Measurements from ENCODE around the gene HOXB5. TPM values are rescaled to one million over a fixed set of nuclear protein-coding genes. Genes with fewer than 3 reads are reported as not detected.

The HOXB5 gene
- total RNA-seq, 2 donors from 2014 or later, result not detected

DNA sequence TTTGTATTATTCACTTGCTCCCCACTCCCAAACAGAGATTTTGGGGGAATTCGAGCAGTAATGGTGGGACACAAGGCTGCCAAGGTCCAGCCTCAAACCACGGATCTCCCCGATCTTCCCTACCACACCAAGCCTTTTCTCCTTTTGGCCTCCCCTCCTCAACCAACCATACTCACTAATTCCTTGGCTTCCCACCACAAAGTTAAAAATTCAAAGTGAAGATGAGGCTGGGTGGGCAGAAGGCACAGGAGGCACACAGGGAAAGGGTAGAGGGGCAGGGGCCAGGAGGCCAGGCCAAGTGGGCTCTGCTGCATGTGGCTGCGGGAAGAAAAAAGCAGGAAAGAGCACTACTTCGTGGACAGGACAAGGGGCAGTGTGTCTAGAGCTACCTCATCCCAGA is 30.6 kb downstream of the HOXB5 start:
- H3K27me3 Mint-ChIP-seq, result peaks cover 28% of the 10 kb centered on the region
- H3K36me3 Mint-ChIP-seq (ENCODE audit: low read depth), result peaks cover 3% of the 10 kb centered on the region
- H3K4me3 Mint-ChIP-seq, result no peak overlapping the region
- no peak for DNase-seq
- no peak overlapping the region for H3K27ac Mint-ChIP-seq
- H3K4me1 Mint-ChIP-seq, result peaks cover 11% of the 10 kb centered on the region
- ATAC-seq, result no peak
- no peaks in the 10 kb centered on the region for H3K9me3 ChIP-seq (ENCODE audit: control insufficient read depth, low read length, poor library complexity, severe bottlenecking)

DNA sequence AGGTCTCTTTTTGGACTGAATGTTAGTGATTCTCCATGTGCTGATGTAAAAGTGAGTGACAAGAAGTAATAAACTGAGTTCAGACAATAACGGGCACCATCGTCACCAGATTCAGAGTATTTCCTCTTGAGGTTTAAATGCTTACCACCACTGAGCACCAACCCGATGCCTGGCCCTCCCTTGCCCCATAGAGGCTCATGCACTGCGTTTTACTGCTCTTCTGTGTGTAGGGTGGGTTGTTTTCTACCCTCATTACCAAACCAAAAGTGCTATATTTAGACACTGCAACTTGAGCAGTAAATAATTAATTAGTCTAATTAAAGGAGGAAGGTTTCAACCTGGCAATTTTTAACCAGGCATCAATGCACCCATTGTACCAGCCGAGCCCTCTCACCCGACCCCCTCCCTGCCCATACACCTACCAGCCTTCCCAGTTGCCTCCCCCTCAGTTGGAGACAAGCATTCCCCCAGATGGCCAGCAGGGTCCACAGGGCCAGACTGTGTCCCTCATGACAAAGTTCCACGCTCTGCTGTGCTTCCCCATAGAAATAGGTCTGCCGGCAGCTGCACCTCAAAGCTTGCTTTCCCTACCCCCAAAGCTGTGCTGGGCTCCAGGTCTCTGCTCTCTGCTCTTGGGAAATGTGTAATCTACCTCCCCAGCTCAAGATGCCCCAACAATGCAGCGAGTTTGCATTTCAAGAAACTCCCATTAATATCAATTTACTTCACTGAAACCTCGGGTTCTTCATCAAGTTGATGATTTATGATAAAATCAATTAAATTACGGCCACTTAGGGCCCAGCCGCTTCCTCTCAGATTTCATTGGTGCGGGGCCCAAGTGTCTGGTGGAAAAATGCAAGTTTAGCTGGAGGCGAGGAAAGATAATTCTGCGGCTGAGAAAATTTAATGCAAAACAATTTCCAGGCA is 31.4 kb downstream of the HOXB5 start:
- no peak overlapping the region for H3K4me3 Mint-ChIP-seq
- ATAC-seq (peak; percentile 63), DNase-seq (no peak)
- H3K4me1 Mint-ChIP-seq, result peaks cover 11% of the 10 kb centered on the region
- no peaks in the 10 kb centered on the region for H3K9me3 ChIP-seq (ENCODE audit: control insufficient read depth, low read length, poor library complexity, severe bottlenecking)
- peaks cover 3% of the 10 kb centered on the region for H3K36me3 Mint-ChIP-seq (ENCODE audit: low read depth)
- peaks cover 29% of the 10 kb centered on the region for H3K27me3 Mint-ChIP-seq
- no peak overlapping the region for H3K27ac Mint-ChIP-seq

DNA sequence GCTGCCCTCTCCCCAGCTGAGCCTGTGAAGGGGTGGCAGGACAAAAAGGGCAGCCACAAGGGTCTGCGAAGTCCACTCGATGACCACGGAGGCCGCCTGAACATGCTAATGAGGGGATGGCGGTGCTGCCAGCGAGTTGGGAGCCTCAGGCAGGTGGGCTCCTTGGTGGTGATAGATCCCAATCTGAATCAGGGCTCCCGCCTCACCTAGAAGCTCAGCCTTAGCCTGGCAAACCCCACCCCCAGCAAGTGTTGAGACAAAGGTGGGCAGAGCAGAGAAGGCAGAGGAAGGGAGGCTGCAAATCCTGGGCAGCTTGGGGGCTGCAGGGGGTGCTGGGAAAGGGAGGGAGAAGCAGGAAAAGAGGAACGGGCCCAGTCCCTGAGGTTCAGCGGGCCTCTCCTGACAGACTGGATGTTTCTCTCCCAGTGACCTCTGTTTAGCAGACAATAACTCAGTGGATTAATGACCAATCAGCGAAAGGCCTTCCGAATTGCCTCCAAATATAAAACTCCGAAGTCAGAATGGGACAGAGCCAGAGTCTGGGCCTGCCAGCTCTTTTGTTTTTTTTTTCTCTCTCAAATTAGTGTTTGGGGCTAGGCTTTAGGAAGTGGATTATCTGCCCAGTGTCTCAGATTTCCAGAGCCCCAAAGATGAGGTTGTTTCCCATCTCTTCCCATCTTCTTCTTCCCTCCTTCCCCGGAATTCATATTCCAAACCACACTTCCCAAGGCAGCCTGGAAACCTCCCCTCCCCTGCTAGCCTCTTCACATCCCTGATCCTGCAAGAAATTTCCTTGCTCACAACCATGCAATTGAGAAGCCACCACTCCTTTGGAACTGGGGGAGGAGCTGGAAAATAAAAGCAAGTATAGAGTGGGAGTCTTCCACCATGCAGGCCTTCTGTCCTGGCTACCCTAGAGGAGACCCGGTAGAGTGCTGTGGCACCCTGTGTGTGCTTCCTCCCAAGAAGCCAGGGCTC is 33.5 kb downstream of the HOXB5 start:
- H3K27ac Mint-ChIP-seq, result no peak overlapping the region
- ATAC-seq (no peak), DNase-seq (no peak)
- H3K4me1 Mint-ChIP-seq, result peaks cover 19% of the 10 kb centered on the region
- no peak overlapping the region for H3K4me3 Mint-ChIP-seq
- peaks cover 5% of the 10 kb centered on the region for H3K36me3 Mint-ChIP-seq (ENCODE audit: low read depth)
- H3K27me3 Mint-ChIP-seq, result peaks cover 38% of the 10 kb centered on the region
- no peaks in the 10 kb centered on the region for H3K9me3 ChIP-seq (ENCODE audit: control insufficient read depth, low read length, poor library complexity, severe bottlenecking)

DNA sequence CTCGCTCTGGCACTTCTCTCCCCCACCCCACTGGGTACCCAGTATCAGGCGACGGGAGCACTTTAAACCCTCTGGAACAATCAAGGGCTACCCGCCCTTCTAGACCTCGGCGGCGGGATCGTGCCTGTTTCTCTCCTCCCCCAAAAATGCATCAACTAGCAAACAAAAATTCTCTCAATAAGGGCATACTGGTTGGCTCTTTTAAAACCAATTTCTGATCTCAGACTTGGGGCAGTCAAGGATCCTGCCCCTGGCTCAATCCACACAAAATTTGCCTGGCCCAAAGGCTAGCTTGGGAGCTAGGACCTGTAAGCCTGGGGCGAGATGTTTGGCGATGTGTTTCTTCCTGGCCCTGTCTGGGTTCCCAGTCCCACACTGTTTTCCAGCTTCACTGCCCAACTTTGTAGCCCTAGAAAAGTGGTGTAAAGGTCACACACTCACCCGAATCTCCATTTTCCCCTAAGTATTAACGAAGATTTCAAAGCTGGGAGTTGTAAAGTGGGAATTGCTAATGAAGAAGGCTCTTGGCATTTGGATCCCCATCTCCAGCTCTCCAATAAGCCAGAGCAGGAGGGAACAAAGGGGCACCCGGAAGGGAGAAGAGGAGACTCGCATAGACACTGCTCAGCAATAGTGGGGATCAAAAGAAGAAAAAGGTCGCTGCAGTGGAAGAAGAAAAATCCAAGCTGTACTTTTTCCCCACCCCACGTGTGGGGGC is 34.3 kb downstream of the HOXB5 start:
- H3K27ac Mint-ChIP-seq, result no peak overlapping the region
- ATAC-seq, result no peak
- no peak overlapping the region for H3K4me3 Mint-ChIP-seq
- no peaks in the 10 kb centered on the region for H3K9me3 ChIP-seq (ENCODE audit: control insufficient read depth, low read length, poor library complexity, severe bottlenecking)
- no peak for DNase-seq
- peaks cover 21% of the 10 kb centered on the region for H3K4me1 Mint-ChIP-seq
- peaks cover 43% of the 10 kb centered on the region for H3K27me3 Mint-ChIP-seq
- peaks cover 5% of the 10 kb centered on the region for H3K36me3 Mint-ChIP-seq (ENCODE audit: low read depth)

DNA sequence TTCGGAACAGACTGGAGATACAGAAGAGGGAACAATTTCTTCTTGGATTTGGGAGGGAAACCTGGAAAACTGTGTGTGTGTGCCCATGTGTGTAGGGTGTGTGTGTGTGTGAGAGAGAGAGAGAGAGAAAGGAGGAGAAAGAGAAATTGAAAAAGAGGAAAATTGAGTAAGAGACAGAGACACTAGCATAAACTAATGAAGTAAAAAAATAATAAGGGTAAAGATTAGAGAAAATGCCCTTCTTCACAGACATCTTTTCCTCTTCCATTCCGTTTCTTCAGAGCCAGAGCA is 34.8 kb downstream of the HOXB5 start:
- peak overlapping the region; percentile 52 for H3K4me3 Mint-ChIP-seq
- peaks cover 43% of the 10 kb centered on the region for H3K27me3 Mint-ChIP-seq
- no peaks in the 10 kb centered on the region for H3K9me3 ChIP-seq (ENCODE audit: control insufficient read depth, low read length, poor library complexity, severe bottlenecking)
- ATAC-seq (no peak), DNase-seq (no peak)
- peaks cover 5% of the 10 kb centered on the region for H3K36me3 Mint-ChIP-seq (ENCODE audit: low read depth)
- H3K27ac Mint-ChIP-seq, result no peak overlapping the region
- peaks cover 21% of the 10 kb centered on the region for H3K4me1 Mint-ChIP-seq

DNA sequence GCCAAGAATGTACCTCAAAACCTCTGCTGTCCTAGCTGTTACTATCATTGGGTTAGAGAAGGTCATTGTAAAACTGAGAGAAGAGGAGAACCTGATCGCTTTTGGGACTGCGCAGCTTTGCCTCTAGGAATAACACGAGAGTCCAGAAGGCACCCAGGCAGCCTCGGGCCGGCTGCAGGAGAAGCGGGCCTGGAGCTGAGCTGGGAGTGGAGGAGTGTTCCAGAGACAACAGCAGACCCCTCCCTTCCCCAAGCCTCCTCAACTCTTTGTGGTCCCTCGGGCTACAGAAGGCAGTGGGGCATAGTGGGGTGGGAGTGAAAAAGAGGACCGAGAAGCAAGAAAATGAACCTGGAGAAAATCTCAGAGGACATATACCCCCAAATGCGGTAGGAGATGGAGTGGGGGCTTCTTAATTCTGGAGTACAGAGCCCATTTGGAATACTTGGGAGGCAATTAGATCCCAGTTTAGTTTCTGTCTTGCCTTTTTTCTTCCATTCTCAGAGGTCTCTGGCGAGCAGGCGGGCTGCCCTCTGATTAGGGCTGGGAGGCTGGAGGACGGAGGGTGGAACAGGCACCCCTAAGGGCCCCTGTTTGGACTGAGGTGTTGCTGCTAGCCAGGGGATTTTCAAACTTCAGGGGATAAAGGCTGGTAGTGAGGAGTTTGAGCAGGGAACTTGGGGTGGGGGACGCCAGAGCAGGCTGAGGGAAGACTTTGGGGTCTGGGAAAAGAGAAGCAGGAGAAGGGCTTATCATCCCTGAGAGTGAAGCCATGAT is 35.3 kb downstream of the HOXB5 start:
- peak overlapping the region; percentile 52 for H3K4me3 Mint-ChIP-seq
- no peak for DNase-seq
- no peak for ATAC-seq
- peaks cover 38% of the 10 kb centered on the region for H3K27me3 Mint-ChIP-seq
- H3K4me1 Mint-ChIP-seq, result peaks cover 21% of the 10 kb centered on the region
- H3K9me3 ChIP-seq (ENCODE audit: control insufficient read depth, low read length, poor library complexity, severe bottlenecking), result no peaks in the 10 kb centered on the region
- H3K27ac Mint-ChIP-seq, result peak overlapping the region; percentile 9
- peaks cover 5% of the 10 kb centered on the region for H3K36me3 Mint-ChIP-seq (ENCODE audit: low read depth)

DNA sequence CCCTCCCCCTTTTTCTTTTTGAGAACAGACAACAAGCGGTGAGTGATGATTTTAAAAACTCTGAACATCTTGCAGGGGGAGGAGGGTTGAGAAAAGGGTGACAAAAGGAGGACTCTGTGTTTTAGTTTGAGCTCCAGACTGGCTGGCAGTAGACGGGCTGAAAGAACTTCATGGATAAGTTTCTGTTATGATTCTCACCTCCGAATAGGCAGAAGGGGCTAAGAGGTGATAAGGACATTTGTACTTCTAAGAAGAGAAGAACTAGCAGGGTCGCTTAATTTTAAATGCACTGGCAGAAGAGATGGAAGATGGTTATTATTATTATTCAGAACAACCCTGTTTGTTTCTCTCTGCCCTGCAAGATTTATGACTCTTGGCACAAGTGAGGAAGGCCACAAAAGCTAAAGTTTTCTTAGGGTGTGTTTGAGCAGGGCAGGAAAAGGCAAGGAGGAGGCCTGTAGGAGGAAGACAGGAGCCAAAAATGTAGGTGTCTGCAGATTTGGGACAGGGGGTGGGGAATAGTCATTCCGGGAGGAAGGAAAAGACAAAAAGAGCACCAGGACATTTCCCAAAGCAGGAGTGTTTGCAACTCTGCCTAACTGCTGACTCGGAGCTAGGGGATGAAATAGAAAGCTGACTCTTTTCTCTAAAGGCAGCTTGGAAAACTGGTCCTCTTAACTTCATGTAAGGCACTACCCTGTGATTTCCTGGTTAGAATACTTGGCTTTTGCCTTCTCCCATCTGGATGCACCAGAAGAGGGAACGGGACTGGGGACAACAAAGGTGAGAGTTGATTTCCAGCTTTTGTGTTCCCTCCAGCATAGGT is 36.8 kb downstream of the HOXB5 start:
- H3K4me3 Mint-ChIP-seq, result peak overlapping the region; percentile 7
- ATAC-seq (no peak), DNase-seq (no peak)
- peak overlapping the region; percentile 60 for H3K27ac Mint-ChIP-seq
- H3K9me3 ChIP-seq (ENCODE audit: control insufficient read depth, low read length, poor library complexity, severe bottlenecking), result no peaks in the 10 kb centered on the region
- peaks cover 34% of the 10 kb centered on the region for H3K27me3 Mint-ChIP-seq
- peaks cover 19% of the 10 kb centered on the region for H3K4me1 Mint-ChIP-seq
- H3K36me3 Mint-ChIP-seq (ENCODE audit: low read depth), result peaks cover 5% of the 10 kb centered on the region

DNA sequence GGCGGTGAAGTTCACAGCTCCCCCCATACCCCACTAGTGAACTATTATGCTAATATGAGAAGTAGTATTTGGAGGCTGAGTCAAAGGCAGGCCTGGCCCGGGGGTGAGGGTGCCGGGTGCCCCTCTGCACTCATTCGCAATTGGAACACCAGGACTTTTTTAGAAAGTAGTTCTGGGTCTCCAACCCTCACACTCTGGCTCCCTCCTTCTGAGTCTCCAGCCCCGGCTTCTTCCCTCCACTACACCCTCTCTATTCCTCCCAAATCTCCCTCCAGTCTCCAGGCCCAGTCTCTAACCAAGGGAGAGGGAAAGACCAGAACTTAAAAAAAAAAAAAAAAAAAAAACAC is 37.4 kb downstream of the HOXB5 start:
- H3K4me3 Mint-ChIP-seq, result peak overlapping the region; percentile 7
- peaks cover 34% of the 10 kb centered on the region for H3K27me3 Mint-ChIP-seq
- DNase-seq (no peak), ATAC-seq (no peak)
- peak overlapping the region; percentile 77 for H3K27ac Mint-ChIP-seq
- no peaks in the 10 kb centered on the region for H3K9me3 ChIP-seq (ENCODE audit: control insufficient read depth, low read length, poor library complexity, severe bottlenecking)
- H3K36me3 Mint-ChIP-seq (ENCODE audit: low read depth), result peaks cover 5% of the 10 kb centered on the region
- H3K4me1 Mint-ChIP-seq, result peaks cover 13% of the 10 kb centered on the region

DNA sequence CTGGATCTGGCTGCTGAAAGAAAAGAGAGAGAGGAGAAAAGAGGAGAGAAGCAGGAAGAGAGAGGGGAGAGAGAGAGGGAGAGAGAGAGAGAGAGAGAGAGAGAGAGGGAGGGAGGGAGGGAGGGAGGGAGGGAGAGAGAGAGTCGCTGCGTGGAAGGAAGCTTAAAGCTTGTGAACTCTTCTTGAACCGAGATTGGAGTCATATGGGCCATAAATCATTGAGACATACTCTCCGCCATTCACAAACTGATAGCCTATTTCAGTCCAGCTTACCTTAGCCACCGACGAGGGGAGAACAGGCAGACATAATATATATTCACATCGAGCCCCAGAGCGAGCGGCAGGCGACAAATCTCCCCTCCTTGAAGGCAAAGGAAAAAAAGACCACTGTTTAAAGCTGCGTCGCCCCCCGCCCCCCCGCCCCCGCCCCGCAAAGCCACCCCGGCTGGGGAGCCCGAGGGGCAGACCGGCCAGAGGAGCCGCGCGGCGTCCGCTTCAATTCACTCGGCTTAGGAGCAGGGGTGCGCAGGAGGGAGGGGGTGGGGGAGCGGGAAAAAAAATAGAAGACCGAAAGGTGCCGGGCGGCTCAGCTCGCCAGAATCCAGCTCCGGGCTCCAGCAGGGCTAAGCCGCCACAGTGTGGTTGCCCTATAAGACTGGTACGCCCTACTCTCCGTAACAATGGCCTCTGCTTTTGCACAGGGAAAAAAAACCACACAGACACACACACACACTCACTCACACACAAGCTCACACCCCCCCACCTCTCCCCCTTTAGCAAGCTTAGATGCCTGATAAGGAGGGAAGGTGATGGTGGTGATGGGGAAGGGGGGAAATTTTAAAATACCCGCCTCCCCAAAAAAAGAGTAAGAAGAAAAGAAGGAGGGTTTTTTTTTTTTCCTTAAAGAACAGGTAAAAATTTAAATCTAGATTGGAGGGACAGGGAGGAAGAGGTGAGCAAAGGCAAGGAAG is 38.0 kb downstream of the HOXB5 start:
- DNase-seq (no peak), ATAC-seq (peak; percentile 60)
- Mint-ChIP-seq H3K4me1 (peaks cover 12% of the 10 kb centered on the region), H3K4me3 (peak overlapping the region; percentile 91), H3K36me3 (ENCODE audit: low read depth) (peaks cover 5% of the 10 kb centered on the region), H3K27me3 (peaks cover 34% of the 10 kb centered on the region), H3K27ac (peak overlapping the region; percentile 77)
- H3K9me3 ChIP-seq (ENCODE audit: control insufficient read depth, low read length, poor library complexity, severe bottlenecking), result no peaks in the 10 kb centered on the region

DNA sequence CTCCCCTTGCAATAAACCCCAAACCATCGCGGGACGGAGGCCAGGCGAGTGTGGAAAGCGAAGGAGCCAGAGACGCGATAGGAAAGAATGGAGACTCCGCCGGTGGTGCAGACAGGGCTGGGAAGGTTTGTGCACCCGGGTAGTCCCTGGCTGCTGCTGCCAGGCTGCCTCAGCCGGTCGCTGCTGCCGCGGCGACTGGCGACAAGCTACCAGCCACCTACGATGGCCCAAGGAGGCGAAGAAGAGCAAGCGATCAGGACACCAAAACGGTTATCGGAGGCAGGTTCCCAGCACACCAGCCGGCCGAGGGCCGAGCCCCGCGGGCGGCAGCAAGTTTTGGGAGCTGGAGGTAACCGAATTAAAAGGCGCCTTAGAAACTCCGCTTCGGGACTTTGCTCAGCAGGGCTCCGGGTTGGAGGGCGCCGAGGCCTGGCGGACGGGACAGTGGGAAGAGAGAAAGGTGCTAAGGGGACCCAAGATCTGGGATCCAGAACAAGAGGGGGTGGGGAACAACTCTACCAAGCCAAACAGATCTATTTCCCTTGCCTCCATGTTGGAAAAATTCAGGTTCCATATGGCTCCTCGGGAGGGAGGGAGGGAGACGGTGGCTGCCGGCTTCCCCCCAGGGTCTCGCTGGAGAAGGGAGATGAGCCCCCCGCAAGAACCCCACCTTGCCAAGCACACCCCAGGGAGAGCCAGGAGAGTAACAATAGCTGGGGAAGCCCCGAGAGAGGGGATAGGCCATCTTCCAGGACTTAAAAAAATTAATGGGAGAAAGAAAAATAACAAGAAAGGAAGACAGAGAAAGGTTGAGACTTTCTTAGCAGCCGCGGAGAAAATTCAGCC is 38.9 kb downstream of the HOXB5 start:
- Mint-ChIP-seq H3K36me3 (ENCODE audit: low read depth) (peaks cover 5% of the 10 kb centered on the region), H3K4me3 (peak overlapping the region; percentile 91), H3K4me1 (peaks cover 12% of the 10 kb centered on the region), H3K27ac (peak overlapping the region; percentile 77), H3K27me3 (peaks cover 33% of the 10 kb centered on the region)
- H3K9me3 ChIP-seq (ENCODE audit: control insufficient read depth, low read length, poor library complexity, severe bottlenecking), result no peaks in the 10 kb centered on the region
- no peak for DNase-seq
- ATAC-seq, result no peak
